ENCODE results near the gene MAP6D1. TPM values are rescaled to one million over a fixed set of nuclear protein-coding genes. Genes with fewer than 3 reads are reported as not detected.
"Not testable (repeated sequence)": the region's sequence is repeated elsewhere in the genome, so short reads cannot be mapped to it uniquely, and the experiment has no call there.

The MAP6D1 gene
- polyA plus RNA-seq, 1 donor from 2014 or later: 3.1 TPM

- H3K79me2 ChIP-seq (replicated peaks; ENCODE audit: insufficient read depth, low read length): no peaks in the 10 kb centered on the region
- H3K36me3 ChIP-seq (ENCODE audit: insufficient read depth, low read length): peaks cover 17% of the 10 kb centered on the region
- TF ChIP-seq RAD21 (conservative IDR thresholded peaks at IDR 0.05) (no peak), EP300 (conservative IDR thresholded peaks at IDR 0.05; ENCODE audit: poor library complexity, severe bottlenecking) (no peak), POLR2AphosphoS5 (IDR thresholded peaks at IDR 0.05) (no peak), CTCF (IDR thresholded peaks at IDR 0.05; ENCODE audit: poor library complexity, severe bottlenecking) (no peak), SMC3 (conservative IDR thresholded peaks at IDR 0.05; ENCODE audit: poor library complexity) (no peak), EZH2 (IDR thresholded peaks at IDR 0.05; ENCODE audit: borderline replicate concordance, insufficient read depth, low read length, poor library complexity, severe bottlenecking) (no peak), TAF1 (IDR thresholded peaks at IDR 0.05; ENCODE audit: low read depth) (no peak), MXI1 (conservative IDR thresholded peaks at IDR 0.05; ENCODE audit: poor library complexity, severe bottlenecking) (no peak)
- no peaks in the 10 kb centered on the region for H3K27me3 ChIP-seq (ENCODE audit: insufficient read depth, low read depth, low read length)
- no peak overlapping the region for H2AFZ ChIP-seq (ENCODE audit: low read depth, low read length)
- H4K20me1 ChIP-seq (ENCODE audit: insufficient read depth): no peaks in the 10 kb centered on the region
- H3K9me3 ChIP-seq (ENCODE audit: low read length): no peaks in the 10 kb centered on the region
- no peaks in the 10 kb centered on the region for H3K9me2 ChIP-seq (ENCODE audit: insufficient read depth, low read length)
- no peak overlapping the region for H3K27ac ChIP-seq (ENCODE audit: low read length)
- H3F3A ChIP-seq (ENCODE audit: insufficient read depth, low read length, poor library complexity, severe bottlenecking): no peaks in the 10 kb centered on the region
- no peak overlapping the region for H3K9ac ChIP-seq (ENCODE audit: low read length)
- no peak overlapping the region for H3K4me3 ChIP-seq (ENCODE audit: low read length)
- H3K4me2 ChIP-seq (ENCODE audit: low read length): no peak overlapping the region
Measured at GRCh38 chr3:183790700-183791099, 34.7 kb downstream of the MAP6D1 start.

GRCh38 chr3:183789826-183790225, 35.6 kb downstream of the MAP6D1 start:
- H3K4me3 ChIP-seq (ENCODE audit: low read length): no peak overlapping the region
- no peak overlapping the region for H3K4me2 ChIP-seq (ENCODE audit: low read length)
- H3K27ac ChIP-seq (ENCODE audit: low read length): no peak overlapping the region
- H3K9me2 ChIP-seq (ENCODE audit: insufficient read depth, low read length): no peaks in the 10 kb centered on the region
- no peaks in the 10 kb centered on the region for H3K79me2 ChIP-seq (replicated peaks; ENCODE audit: insufficient read depth, low read length)
- H3K36me3 ChIP-seq (ENCODE audit: insufficient read depth, low read length): peaks cover 18% of the 10 kb centered on the region
- H3K9ac ChIP-seq (ENCODE audit: low read length): no peak overlapping the region
- H3K27me3 ChIP-seq (ENCODE audit: insufficient read depth, low read depth, low read length): no peaks in the 10 kb centered on the region
- H4K20me1 ChIP-seq (ENCODE audit: insufficient read depth): no peaks in the 10 kb centered on the region
- no peak overlapping the region for H2AFZ ChIP-seq (ENCODE audit: low read depth, low read length)
- TF ChIP-seq EP300 (conservative IDR thresholded peaks at IDR 0.05; ENCODE audit: poor library complexity, severe bottlenecking) (no peak), MXI1 (conservative IDR thresholded peaks at IDR 0.05; ENCODE audit: poor library complexity, severe bottlenecking) (no peak), CTCF (IDR thresholded peaks at IDR 0.05; ENCODE audit: poor library complexity, severe bottlenecking) (no peak), REST (IDR thresholded peaks at IDR 0.05; ENCODE audit: borderline replicate concordance) (no peak), EZH2 (IDR thresholded peaks at IDR 0.05; ENCODE audit: borderline replicate concordance, insufficient read depth, low read length, poor library complexity, severe bottlenecking) (no peak), POLR2AphosphoS5 (IDR thresholded peaks at IDR 0.05) (no peak), SMC3 (conservative IDR thresholded peaks at IDR 0.05; ENCODE audit: poor library complexity) (no peak), RAD21 (conservative IDR thresholded peaks at IDR 0.05) (no peak), TAF1 (IDR thresholded peaks at IDR 0.05; ENCODE audit: low read depth) (no peak)
- H3K9me3 ChIP-seq (ENCODE audit: low read length): no peaks in the 10 kb centered on the region
- H3F3A ChIP-seq (ENCODE audit: insufficient read depth, low read length, poor library complexity, severe bottlenecking): no peaks in the 10 kb centered on the region

- H3K27ac ChIP-seq (ENCODE audit: low read length): not testable (repeated sequence)
- H3K36me3 ChIP-seq (ENCODE audit: insufficient read depth, low read length): peaks cover 17% of the 10 kb centered on the region
Measured at GRCh38 chr3:183784503-183784902, 40.9 kb downstream of the MAP6D1 start.

More at GRCh38 chr3:183784503-183784902, 40.9 kb downstream of the MAP6D1 start:
- H3K4me2 ChIP-seq (ENCODE audit: low read length); H4K20me1 ChIP-seq (ENCODE audit: insufficient read depth); H3K9me2 ChIP-seq (ENCODE audit: insufficient read depth, low read length); H3K9ac ChIP-seq (ENCODE audit: low read length); H3K4me3 ChIP-seq (ENCODE audit: low read length); H3K79me2 ChIP-seq (replicated peaks; ENCODE audit: insufficient read depth, low read length); H3K9me3 ChIP-seq (ENCODE audit: low read length); H2AFZ ChIP-seq (ENCODE audit: low read depth, low read length); H3F3A ChIP-seq (ENCODE audit: insufficient read depth, low read length, poor library complexity, severe bottlenecking); H3K27me3 ChIP-seq (ENCODE audit: insufficient read depth, low read depth, low read length): not testable (repeated sequence)

Data from neural cell (in vitro differentiated cells).